WERI-Rb-1 (cell line): Measurements from ENCODE around the gene OR13C9.

Experiments used
- DNase-seq: peaks from one replicate; pipeline ENCODE4 v3.0.0-alpha.2; 2020
- H3K27ac ChIP-seq: fragments of 250-450 bp; sonication (Bioruptor Pico); 2 replicates; pipeline ENCODE4 v1.5.1; 2020; ENCODE audit warnings: mild to moderate bottlenecking, moderate library complexity
- H3K27me3 ChIP-seq: fragments of 250-450 bp; sonication (Bioruptor Pico); 2 replicates; pipeline ENCODE4 v1.5.1; 2021; ENCODE audit warnings: mild to moderate bottlenecking, low read depth, moderate library complexity; ENCODE audit not compliant: insufficient read depth, severe bottlenecking
- H3K36me3 ChIP-seq: fragments of 250-450 bp; sonication (Bioruptor Pico); 2 replicates; pipeline ENCODE4 v1.5.1; 2020; ENCODE audit warnings: mild to moderate bottlenecking, moderate library complexity
- H3K4me3 ChIP-seq: 2 replicates; pipeline ENCODE4 v1.5.1; 2011; ENCODE audit warnings: low read depth, mild to moderate bottlenecking, control low read depth, low read length
- H3K9me3 ChIP-seq: fragments of 250-450 bp; sonication (Bioruptor Pico); 2 replicates; pipeline ENCODE4 v1.5.1; 2021; ENCODE audit warnings: mild to moderate bottlenecking, moderate library complexity; ENCODE audit not compliant: severe bottlenecking
- TF ChIP-seq, protein P1 (sequence below): IDR thresholded peaks from 2 replicates; pipeline ENCODE4 v1.5.1; 2011; ENCODE audit warnings: low read depth, mild to moderate bottlenecking, control low read depth, inconsistent platforms, low read length

The OR13C9 gene

DNA sequence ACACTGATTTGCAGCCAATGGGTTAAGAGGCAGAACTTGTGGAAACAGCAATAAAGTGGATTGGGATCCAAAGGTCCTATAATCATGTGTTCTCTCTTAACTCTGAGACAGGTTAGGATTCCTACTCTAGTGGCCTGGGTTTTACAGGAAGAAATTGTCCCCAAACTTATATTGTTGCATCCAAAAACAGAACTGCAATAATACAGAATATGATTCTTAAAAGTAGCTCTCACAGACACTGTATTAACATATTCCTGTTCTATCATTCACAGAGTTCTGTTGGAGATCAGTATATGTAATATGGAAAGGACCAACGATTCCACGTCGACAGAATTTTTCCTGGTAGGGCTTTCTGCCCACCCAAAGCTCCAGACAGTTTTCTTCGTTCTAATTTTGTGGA lies 49.1 kb downstream of the OR13C9 start, which contains the start of gene OR13C8:
Gene OR13C8 (plus strand): TSS at position 301 of the 400 bp plus-strand sequence. CDS start 0 bp downstream, at position 301.
- no peak within 1 kb of the TSS for H3K4me3 ChIP-seq
- H3K9me3 ChIP-seq = no peaks in the 10 kb centered on the region
- H3K27ac ChIP-seq = no peak within 1 kb of the TSS
- no peak for DNase-seq
- no peaks in the 10 kb centered on the region for H3K36me3 ChIP-seq
- TF ChIP-seq, protein P1, sequence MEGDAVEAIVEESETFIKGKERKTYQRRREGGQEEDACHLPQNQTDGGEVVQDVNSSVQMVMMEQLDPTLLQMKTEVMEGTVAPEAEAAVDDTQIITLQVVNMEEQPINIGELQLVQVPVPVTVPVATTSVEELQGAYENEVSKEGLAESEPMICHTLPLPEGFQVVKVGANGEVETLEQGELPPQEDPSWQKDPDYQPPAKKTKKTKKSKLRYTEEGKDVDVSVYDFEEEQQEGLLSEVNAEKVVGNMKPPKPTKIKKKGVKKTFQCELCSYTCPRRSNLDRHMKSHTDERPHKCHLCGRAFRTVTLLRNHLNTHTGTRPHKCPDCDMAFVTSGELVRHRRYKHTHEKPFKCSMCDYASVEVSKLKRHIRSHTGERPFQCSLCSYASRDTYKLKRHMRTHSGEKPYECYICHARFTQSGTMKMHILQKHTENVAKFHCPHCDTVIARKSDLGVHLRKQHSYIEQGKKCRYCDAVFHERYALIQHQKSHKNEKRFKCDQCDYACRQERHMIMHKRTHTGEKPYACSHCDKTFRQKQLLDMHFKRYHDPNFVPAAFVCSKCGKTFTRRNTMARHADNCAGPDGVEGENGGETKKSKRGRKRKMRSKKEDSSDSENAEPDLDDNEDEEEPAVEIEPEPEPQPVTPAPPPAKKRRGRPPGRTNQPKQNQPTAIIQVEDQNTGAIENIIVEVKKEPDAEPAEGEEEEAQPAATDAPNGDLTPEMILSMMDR = no peak
- H3K27me3 ChIP-seq = no peaks in the 10 kb centered on the region
